HG03521 (cell line): ENCODE data around the gene SORCS3.
"Not testable (repeated sequence)": the region's sequence is repeated elsewhere in the genome, so short reads cannot be mapped to it uniquely, and the experiment has no call there.

ENCODE experiments used
- ATAC-seq: cut with Tn5 transposase; IDR thresholded peaks from one replicate; pipeline ENCODE4 v1.9.1; 2021; ENCODE audit warnings: mild to moderate bottlenecking, moderate library complexity; ENCODE audit not compliant: unreplicated experiment

Gene SORCS3

GRCh38 chr10:104689547-104689946 lies 48.5 kb downstream of the SORCS3 start:
- ATAC-seq = no peak

- no peak for ATAC-seq
These were observed 49.0 kb downstream of the SORCS3 start for GRCh38 chr10:104690101-104690500.

GRCh38 chr10:104690959-104691358 lies 49.9 kb downstream of the SORCS3 start:
- no peak for ATAC-seq

DNA sequence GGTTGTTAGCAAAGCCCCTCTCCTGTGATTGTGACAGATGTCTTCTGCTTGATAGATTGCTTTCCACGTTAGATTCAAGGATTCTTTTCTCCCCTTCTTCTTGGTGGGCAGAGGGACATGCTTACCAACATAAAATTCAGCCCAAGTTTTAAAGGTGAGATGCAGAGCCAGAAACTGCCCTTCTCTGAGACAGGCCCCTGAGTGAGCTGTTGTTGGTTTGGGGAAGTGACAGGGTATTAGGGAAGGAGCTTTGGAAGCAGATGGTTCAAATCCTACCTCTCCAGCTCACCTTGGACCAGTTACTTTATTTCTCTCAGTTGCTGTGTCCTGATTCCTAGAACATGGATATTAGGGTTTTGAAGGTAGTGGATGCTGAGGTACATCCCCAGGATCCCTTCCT lies 53.0 kb downstream of the SORCS3 start:
- ATAC-seq = no peak

GRCh38 chr10:104703262-104703661 lies 62.2 kb downstream of the SORCS3 start:
- ATAC-seq = not testable (repeated sequence)

- no peak for ATAC-seq
These were observed 65.8 kb downstream of the SORCS3 start for GRCh38 chr10:104706886-104707285.

DNA sequence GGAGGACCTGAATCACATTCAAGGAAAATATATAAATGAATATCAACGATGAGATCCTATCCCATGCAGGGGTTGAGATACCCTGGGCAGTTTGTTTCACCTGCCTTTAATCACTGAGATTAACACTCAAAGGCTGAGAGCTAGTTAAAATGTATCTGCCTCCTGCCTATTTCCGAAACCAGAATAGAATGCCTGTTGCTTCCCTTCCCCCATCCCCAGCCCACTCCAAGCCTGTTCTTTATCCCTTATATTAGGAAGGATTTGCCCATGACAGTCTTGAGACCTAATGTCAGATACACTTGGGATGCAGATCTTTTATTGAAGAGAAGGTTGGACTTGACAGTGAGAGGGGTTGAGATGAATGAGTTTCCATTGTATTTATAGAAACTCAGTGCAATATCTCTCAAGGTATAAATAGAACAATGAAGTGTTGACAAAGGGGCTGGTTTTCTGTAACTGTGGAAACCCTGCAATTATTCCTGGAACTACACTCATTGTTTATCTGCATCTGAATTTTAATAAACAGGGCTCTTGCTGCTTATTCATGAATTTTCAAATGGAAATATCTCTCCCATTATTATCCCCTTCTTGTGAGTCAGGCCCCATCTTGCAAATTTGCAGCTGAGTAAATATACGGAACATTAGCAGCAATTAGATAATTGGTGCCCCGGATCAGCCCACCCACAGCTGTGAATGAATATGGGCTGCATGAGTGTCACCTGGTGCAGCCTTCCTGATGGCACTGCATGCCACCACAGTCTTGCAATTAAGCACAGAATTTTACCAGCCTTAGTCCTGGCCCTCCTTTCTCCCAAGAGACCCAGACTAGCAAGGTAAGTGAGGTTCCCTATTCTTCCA lies 66.7 kb downstream of the SORCS3 start:
- no peak for ATAC-seq

GRCh38 chr10:104711302-104711721 lies 70.2 kb downstream of the SORCS3 start:
- ATAC-seq = no peak

- ATAC-seq = not testable (repeated sequence)
These were observed 89.5 kb downstream of the SORCS3 start for GRCh38 chr10:104730593-104730992.

GRCh38 chr10:104731192-104731591 lies 90.1 kb downstream of the SORCS3 start:
- ATAC-seq = no peak

DNA sequence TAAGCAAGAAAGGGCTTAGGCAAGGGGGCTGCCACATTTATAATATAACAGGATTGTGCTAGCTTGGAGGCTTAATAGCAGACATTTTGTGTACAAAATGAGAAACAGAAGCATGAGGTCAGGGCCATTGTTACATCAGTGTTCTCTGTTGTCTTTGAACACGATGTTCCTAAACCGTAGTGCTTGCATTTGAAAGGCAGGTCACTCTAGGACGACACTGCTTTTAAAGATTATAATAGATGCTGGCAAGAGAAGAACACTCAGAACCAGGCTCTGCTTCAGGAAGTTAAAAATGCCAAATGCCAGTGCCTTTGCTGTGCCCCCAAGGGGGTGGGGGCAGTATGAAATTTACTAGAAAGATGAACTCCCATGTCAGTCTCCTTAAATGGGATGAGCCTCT lies 91.1 kb downstream of the SORCS3 start:
- no peak for ATAC-seq

DNA sequence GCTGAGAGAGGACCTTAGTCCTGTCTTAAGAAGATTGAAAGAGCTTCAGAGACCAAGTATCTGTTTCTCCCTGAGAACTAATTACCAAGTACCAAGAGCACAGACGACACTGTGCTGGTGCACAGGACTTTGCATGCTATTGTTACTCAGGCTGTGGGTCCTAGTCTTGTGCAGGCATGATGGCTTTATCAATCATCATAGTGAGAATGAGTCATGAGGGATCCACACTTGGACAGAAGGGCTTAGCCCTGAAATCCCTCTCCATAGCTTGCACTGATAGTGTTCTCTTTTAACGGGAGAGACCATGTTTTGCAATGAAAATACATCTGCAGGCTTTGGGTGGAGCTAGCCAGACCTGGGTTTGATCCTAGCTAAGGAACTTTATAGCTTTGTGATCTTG lies 93.3 kb downstream of the SORCS3 start:
- ATAC-seq = no peak

DNA sequence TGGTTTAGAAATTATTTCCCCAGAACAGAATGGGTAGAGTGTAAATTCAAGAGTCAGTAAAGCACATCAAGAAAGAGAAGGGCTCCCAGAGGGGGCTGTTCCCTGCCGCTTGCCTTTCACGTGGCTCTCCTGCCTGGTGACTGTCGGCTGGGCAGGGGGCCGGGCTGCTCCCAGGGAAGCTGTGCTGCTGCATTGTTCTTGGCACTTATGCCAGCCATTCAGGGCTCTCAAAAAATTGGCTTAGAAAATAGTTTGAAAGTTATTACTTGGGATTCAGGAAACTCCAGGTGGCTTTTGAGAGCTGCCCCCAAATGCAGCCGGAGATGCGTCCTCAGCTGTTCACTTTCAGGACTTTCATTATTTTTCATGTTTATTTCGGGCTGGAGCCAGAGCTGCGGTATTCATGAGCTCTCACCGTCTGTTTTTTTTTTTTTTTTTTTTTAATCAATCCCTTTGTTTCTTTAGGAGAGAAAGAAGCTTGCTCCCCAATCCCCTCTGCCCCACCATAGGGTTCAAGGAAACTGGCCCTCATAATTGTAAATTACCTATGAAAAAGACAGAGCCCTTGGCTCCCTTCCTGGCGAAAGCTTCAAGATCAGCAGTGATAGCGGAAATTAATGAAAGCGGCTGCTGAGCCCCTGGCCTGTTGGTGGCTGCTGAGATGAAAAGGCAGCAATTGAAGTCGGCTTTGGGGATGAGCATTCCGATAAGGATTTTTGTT lies 94.1 kb downstream of the SORCS3 start:
- ATAC-seq = no peak

GRCh38 chr10:104735757-104736391 lies 94.8 kb downstream of the SORCS3 start:
- ATAC-seq = no peak

GRCh38 chr10:104741127-104741526 lies 100.0 kb downstream of the SORCS3 start:
- ATAC-seq = no peak

- no peak for ATAC-seq
These were observed 103.0 kb downstream of the SORCS3 start for GRCh38 chr10:104744052-104744451.

GRCh38 chr10:104750291-104750690 lies 109.2 kb downstream of the SORCS3 start:
- ATAC-seq = no peak

GRCh38 chr10:104762793-104763192 lies 121.7 kb downstream of the SORCS3 start:
- no peak for ATAC-seq

- ATAC-seq = no peak
These were observed 125.3 kb downstream of the SORCS3 start for GRCh38 chr10:104766341-104766740.

GRCh38 chr10:104767282-104767681 lies 126.2 kb downstream of the SORCS3 start:
- no peak for ATAC-seq

GRCh38 chr10:104767745-104768144 lies 126.7 kb downstream of the SORCS3 start:
- ATAC-seq = no peak

- no peak for ATAC-seq
These were observed 132.0 kb downstream of the SORCS3 start for GRCh38 chr10:104773105-104773504.
